Activated CD4-positive, alpha-beta T cell treated with anti-CD3 and anti-CD28 coated beads, Interleukin-2, amount 50 U/mL, for 16 hours (primary cell): ENCODE data around the gene WDFY4.

Source experiments
- DNase-seq: peaks from one replicate; pipeline ENCODE4 v3.0.0-alpha.2; 2020

WDFY4 gene

DNA sequence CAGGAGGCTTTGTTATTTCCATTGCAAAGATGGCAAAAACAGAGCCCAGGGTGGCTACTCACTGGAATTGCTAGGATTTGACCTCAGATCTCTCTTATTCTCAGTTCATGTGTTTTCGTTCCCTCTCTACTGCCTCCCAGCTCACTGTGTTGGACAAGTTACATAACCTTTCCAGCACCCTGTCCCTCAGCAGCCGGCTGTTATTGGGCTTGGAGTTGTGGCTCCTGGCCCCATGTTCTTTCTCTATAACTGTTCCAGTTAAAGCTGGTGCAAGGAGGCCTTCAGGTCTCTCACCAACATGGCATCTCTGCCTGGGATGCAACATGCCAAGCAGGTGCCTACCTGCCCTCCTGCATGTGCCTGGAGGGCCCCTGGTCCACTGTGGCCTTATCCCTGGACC, 198.2 kb downstream of the WDFY4 start:
- DNase-seq = no peak

DNA sequence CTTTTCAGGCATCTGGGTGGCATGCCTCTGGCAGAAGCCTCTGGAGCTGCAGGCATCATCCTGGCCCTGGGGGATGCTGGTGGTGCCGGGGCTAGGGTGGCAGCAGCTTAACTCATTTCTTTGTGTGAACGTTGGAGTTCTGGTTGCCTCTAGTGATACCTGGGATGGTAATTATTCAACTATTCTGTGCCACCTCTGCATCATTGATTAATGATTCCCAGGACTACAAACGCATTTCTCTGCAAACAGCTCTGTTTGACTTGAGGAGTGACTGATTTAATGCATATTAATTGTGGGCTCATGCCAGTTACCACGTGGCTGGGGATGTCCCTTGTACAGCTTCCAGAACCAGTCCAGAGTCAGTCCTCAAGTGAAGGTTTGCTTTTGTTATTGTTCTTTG, 199.0 kb downstream of the WDFY4 start:
- no peak for DNase-seq

DNA sequence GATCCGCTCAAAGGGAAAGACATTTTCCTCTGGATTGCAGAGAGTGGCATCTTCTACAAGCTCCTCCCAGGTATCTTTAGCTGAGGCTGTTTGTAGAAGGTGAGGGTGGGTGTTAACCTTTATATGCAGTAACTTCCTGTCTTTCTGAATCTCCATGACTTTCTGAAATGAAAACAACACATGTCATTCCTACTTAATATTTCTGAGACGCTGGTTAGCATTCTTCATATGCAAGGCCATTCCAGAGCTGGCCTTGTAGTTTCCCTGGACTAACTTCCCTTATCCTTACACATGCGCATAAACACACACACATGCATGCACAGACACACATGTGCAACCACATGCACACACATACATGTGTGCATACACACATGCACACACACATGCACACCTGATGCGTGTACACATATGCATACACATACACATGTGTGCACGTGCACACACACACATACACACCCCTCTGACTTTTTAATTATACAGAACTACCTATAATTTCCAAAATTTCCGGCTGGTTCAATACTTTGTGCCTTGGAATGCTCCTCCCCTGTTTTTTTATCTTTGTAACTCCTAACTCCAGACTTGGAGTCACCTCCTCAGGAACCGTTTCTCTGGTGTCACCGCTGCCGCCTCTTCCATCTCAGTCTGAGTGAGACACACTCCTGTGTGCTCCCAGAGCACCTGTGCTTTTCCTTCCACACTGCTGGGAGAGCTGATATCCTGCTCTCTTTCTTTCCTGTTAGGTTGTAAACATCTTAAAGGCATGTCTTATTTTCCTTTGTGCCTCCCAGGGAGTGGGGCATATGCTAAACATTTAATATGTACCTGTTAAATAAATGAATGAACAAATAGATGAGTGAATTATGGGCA, 199.7 kb downstream of the WDFY4 start:
- DNase-seq = no peak

DNA sequence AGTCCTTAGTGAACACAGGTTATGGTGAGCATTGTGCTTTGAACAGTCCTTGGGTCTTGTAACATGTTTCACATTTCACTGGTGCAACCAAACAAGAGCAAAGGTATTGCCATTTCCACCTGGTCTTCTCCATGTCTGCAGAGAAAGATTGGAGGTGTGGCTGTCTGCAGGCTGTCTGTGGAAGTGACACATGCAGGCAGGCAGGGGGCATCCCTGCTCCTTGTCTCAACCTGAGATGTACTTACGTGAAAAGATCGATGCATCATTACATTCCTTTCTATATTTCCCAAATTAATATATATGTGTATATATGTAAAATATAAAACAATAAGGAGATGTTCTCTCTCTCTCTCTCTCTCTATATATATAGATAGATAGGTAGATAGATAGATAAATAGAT, 200.7 kb downstream of the WDFY4 start:
- DNase-seq = peak; percentile 6

DNA sequence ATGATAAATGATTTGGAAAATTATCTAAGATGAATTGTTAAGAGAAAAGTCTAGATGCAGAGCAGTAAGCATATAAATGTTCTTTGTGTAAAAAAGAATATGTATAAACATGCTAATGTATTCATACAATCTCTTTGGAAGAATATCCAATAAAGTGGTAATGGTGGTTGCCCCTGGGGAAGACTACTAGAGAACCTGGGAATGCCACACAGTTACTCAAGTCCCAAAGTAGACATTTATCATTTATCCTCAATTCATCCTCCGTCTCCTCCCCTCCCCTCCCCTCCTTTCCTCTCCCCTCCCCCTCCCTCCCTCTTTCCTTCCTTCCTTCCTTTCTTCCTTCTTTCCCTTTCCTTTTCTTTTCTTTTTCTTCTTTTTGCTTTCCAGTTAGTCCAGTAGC, 203.3 kb downstream of the WDFY4 start:
- DNase-seq = no peak

DNA sequence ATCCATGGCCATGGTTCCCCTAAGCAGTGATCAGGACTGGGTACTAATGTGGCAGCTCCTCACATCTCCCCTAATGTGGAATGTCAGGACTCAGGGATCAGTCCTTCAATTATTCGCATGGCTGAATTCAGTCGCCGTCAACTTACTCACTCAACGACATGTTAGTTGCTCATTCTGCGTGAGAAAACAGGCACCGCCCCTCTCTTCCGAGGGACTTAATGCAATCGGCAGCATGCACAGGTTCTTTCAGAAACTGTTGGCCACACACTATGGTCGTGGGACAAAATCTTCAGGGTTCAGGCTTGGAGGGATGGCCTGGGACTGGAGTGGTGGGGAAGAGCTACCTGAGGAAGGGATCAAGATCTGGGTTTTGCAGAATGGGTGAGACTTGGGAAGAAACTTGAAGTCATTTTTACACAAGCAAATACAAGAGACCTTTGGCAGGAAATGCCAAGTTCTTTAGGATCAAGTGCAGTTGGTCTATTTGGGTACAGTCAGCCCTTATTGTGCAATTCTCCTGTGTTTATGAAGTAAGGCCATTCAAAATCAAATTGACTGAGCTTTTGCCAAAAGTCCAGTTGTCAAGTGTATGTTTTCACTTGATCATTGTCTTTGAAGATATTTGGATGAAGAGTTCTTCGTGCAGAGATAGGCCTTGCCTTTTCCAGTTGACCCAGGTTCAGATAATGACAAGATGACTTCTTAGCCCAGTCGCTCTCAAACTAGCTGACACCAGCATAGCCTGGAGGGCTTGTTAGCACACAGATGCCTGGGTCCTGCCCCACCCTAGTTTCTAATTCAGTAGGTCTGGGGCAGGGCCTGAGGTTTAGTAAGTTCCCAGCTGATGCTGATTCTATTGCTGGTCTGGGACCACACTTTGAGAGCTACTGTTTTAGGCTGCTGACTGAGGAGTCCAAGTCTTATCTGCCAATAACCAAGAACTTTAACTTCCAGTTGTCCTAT, 206.5 kb downstream of the WDFY4 start:
- no peak for DNase-seq

DNA sequence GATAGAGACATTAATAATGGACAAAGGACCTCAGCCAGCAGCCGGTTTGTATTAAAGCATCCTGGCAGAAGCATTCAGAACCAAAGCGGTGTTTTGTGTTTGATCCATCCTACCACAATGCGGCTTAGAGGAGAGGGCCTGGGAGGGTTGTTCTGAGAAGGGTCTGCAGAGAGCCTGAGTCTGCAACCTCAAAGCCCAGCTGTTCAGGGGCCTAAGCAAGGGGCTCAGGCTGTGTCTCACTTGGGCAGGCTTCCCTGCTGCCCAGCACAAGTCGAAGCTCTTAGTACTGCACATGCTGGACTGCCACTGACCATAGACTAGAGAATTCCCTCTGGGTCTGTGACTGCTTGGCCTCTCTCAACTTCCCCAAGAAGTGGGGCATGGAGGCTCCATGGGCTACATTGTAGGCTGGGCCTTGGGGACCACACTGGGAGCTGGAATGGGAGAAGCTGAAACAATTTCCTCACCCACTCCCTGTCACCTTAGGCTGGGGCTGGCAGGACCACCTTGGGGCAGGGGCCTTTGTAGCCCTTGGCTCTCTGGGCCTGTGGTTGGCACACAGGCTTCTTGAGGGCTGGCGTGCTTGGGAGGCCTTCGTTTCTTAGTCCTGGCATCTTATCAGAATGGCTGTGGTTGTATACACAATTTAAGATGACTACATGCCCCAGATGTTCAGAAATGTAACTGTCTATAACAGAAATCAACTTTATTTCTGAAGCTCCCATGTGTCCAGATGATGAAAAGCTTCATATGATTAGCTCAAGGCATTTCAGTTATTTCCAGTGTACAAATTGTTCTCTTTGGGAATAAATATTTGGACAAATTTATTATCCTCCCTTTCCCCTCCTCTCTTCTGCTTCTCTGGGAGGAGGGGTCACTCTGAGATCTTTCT, 210.5 kb downstream of the WDFY4 start:
- no peak for DNase-seq

DNA sequence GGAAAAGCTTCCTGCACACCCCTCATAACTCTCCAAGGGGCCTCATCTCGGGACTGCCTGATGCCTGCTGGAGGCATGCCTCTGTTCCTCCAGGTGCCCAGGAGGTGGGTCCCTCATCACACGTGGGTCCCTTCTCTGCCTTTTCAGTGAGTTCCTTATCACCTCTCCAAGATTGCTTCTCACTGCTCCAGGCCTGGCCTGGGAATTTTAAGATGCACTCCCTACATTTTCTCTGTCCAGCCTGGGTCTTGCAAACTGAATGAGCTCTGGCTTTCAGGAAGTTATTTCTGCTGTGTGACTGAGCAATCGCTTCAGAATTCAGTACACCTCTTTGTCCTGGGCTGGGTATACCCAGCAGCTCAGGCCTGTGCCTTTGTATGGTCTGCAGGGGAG, 211.1 kb downstream of the WDFY4 start:
- no peak for DNase-seq

DNA sequence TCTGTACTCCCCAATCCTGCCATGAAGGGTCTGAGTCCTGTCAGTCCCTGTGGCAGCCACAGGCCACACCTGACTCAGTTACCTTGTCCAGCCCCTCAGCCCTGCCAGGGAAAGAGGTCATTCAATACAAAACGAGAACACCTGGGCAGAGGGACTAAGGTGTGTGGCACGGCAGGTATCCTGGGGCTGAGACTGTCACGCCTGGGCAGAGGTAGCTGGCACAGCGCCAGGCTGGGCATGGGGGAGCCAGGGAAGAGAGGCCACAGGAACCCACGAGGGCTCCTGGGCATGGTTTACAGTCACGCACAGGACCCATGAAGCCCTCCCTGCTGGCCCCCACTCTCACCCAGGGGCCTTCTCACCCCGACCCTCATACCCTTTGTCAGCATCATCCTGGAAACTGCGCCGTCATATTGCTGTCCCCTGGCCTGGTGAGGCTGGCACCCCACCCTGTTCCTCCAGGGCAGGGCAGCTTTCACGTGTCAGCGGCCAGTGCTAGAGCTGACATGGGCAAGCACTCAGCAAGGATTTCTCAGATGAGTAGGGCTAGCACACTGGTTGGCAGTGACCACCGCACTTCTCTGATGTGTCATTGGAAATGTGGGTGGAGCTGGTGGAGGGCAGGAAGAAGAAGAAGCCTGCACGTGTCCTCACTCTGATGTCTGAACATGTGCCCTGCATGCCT, 212.2 kb downstream of the WDFY4 start:
- no peak for DNase-seq

DNA sequence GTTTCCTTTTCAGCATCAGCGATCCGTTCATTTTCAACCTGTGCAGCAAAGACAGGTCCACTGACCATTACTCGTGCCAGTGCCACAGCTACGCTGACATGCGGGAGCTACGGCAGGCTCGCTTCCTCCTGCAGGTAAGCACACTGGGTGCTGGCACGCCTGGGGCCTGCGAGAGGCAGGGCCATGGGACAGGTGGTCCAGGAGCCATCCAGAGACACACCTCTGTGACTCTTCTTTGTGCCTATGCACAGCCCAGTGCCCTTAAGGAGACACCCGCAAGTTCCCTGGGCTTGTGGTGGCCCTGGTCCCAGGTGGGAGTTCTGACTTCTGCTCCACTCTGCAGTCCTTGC, 212.7 kb downstream of the WDFY4 start:
- DNase-seq = no peak

DNA sequence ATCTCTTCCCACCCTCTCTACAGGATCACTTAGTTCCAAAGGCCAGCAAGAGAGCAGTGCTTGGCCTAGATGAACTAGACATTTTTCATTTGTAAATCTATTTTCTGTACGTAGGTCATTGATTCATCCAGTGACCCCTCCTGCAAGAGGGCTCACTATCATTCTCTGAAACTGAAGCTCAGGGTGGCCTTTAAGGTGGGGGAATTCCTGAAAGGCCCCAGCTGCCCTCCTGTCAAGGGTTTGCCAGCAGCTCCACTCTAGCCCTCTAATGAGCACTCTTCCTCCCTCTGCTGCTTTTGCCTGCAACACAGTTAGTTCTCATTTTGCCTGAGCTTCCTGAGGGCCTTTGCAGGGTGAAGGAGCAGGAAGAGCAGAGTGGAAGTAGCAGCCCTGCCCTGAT, 213.8 kb downstream of the WDFY4 start:
- DNase-seq = no peak

DNA sequence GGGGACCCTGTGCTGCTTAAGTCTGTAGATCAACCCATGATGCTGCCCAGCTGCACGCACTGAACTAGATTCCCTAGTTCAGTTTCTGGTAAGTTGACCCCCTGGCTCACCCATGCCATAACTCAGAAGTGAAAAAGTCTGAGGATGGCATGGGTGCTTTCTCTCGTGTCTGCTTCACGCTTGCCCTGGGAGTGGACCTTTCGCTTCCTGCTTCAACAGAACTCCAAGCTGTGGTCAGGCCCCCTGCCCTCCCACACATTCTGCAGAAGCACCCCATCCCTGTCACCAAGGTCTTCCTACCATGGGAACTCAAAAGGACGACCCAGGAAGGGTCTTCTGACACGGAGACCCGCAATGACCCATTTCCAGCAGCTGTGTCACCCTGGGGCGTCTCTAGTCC, 215.1 kb downstream of the WDFY4 start:
- no peak for DNase-seq

DNA sequence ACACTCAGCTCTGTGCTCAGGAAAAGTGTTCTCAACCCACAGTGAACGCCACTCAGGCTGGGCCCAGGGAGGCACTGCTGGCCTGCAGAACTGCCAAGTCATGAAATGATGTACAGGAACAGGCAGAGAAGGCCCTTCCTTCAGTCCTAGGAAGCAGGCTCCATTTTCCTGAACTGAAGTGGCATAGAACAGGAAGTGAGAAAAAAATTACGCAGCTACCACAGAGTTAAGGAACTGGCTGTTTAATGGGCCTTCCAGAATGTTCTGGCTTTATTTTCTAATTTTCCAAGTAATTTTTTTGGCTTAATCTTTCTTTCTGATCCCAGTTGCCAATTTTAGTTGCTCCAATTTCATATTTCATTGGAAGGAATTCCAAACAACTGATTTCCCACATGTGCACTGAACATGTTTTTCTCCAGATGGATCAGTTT, 215.7 kb downstream of the WDFY4 start:
- no peak for DNase-seq

DNA sequence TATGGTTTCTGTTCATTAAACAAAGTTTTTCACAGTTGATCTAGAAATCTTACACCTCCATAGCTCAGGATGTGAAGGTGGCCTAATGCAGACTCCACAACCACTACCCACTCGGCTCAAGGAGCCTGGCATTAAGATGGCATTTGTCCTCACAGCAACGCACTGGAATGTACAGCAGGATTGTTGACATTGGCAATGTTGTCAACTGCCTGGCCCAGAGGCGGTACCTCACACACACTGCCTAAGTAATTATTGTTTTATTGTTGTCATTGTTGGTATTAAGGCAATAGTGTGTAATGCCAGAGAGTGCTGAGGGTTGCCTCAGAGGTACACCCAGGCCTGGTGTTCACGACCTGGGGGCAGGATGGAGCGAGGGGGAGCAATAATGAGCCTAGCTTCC, 216.6 kb downstream of the WDFY4 start:
- DNase-seq = no peak

DNA sequence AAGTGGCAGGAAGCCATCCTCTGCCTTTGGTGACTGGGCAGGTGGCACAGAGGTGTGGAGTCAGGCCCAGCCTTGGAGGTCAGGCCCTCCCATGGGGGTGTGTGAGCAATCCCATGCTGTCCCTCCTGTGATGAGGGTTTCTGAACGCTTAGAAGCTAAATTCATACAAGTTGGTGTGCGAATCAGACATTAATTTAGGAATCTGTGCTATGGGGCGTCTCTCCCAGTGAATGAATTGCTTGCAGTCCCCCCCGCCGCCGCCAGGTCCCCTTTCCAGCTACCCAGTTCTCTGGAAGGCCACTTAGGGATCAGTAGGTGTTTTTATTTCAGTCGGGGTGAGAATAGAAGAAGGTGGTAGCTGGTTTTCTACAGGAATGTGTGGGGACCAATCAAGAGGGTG, 217.4 kb downstream of the WDFY4 start:
- no peak for DNase-seq

DNA sequence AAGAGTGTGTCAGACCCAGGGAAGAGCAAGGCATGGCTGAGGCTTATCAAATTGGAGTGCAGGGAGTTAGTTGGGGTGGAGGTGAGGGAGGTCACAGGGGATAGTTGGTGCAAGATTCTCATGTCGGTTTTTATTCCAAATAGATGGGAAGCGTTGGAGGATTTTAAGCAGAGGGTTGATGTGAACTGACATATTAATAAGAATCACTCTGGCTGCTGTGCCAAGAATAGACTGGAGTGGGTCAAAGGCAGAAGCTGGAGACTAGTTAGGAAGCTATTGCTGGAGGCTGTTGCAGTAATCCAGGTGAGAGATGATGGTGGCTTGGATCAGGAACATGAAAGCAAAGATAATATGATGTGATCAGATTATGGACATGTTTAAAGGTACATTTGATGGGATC, 218.5 kb downstream of the WDFY4 start:
- no peak for DNase-seq

DNA sequence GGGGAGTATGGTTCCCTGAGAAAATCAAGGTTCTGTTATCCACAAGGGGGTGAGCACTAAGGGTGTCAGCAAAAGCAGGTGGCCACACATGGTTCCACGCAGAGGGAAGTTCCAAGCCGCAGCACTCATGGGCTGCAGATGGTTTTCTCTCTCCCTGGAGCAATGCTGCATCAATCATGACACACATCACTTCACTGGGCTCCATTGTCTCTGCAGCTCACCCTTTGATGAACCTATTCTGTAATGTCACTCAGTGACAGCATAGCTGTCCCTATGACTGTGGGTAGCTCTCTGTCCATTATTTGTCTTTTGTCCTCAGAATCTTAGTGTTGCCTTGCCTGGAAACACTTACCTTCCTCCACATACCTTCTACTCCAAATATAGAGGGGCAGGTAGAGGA, 220.2 kb downstream of the WDFY4 start:
- DNase-seq = no peak

DNA sequence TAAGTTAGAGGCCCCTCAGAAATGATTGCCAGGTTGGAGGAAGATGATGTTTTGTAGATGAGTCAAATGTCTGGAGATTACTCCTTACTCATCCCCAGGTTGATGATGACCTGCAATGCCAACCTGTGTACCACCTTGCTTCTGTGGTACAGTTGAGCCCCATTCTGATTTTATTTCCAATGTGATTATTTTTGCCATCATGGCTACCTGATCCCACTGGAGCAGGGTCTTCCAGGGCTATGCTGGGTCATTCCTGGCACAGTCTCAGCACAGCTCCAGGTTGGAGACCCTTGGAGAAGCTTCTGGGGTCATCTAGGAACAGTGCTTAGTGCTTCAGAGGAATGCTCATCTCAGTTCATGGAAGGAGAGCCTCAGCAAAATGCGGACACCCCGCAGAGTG, 220.6 kb downstream of the WDFY4 start:
- no peak for DNase-seq

DNA sequence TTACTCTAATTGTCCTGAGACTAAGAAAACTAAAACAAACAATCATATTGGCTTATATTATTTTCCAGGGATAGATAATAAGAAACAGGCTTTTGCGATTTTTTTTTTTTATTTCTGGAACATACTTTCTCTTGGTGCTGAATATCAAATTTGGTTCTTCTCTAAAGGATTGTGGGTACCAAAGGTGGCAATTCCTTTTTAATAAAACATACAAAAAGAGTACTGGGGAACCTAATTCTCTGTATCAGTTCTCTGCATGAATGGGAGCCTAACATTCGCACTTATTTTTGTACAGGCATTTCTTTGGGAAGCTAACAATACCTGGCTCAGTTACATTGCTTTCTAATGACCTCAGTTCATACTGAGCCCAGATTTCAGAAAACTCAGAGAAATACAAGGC, 222.2 kb downstream of the WDFY4 start:
- no peak for DNase-seq

DNA sequence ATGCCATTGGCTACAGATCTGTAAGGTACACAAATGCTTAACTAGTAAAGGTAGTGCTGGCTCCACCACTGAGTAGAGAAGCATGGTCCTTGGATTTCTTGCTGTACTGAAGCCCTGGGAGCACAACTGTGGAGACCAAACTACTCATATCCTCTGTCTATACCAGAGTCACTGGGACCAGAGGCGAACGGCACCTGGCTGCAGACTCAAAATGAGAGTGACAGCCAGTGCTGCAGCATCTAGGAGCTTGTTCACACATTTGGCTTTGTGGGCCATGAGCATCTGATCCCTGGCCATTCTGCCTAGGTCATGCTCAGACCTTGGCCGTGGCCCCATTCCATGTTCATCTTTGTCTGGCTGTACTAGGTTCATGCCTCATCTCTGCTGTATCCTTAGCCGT, 223.1 kb downstream of the WDFY4 start:
- DNase-seq = peak; percentile 30

DNA sequence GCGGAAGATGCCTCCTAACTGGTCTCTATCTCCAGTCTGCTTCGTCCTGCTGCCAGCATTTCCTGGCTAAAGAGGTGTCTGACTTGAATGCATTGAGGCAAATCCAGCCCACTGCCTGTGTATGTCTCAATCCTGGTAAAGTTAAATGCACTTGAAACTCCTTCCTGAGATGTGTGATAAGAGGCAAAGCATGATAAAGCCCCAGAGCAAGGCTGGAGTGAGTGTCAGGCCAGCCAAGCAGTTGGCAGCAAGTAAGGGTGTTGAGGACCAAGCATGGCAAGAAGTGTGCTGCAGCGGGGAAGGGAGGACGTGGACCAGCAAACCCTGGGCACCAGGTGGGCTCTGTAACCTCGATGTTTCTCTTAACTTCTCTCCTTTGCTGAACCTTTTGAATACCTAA, 225.9 kb downstream of the WDFY4 start:
- no peak for DNase-seq

DNA sequence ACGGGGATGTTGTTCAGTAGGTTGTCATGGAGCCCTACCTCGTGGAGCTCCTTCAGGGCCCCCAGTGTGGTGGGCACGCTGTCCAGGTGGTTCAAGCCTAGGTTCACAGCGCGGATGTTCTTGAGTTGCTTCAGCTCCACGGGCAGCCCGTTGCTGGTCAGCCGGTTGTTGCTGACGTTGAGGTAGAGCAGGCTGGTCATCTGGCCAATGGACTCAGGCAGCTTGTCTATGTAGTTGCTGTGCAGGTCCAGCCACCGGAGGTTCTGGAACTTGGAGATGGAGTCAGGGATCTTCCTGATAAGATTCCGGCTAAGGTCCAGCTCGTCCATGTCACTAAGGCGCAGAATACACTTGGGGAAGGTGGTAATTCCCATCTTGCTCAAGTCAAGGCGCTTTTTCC, 229.0 kb downstream of the WDFY4 start:
- no peak for DNase-seq

DNA sequence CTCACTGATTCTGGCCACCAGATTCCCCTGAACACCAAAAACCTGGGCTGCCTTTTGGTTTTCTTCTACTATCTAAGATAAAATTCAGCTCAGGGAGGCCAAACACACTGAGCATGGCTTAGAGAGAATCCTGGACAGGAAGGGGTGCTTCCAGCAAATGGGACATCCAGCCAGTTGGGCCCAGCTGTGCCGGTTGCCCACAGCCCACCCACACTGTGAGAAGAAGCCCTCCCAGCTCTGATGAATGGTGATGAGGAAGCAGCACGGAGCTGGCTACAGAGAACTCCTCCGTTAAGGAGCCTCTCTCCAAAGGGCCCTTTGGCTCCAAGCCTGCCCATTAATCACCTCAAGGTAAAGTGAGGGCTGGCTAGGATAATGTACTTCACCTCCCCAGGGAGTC, 239.1 kb downstream of the WDFY4 start:
- DNase-seq = no peak
